HFFc6 (cell line): Measurements from ENCODE around the gene TMEM170B. TPM values are rescaled to one million over a fixed set of nuclear protein-coding genes. Genes with fewer than 3 reads are reported as not detected.

ENCODE experiments used
- DNase-seq: peaks from one replicate; pipeline ENCODE4 v3.0.0-alpha.2; 2018
- H3K27ac Mint-ChIP-seq: 2 replicates; pipeline ENCODE4 v1.8.0; 2020; ENCODE audit warnings: mild to moderate bottlenecking, mixed read lengths
- H3K27me3 Mint-ChIP-seq: 2 replicates; pipeline ENCODE4 v1.8.0; 2021; ENCODE audit warnings: mild to moderate bottlenecking, moderate library complexity, mixed read lengths; ENCODE audit not compliant: insufficient read depth
- H3K36me3 Mint-ChIP-seq: 2 replicates; pipeline ENCODE4 v1.8.0; 2021; ENCODE audit warnings: low read depth, mixed read lengths
- H3K4me1 Mint-ChIP-seq: 2 replicates; pipeline ENCODE4 v1.8.0; 2020; ENCODE audit warnings: low read depth, mixed read lengths
- H3K4me3 Mint-ChIP-seq: 2 replicates; pipeline ENCODE4 v1.8.0; 2020; ENCODE audit warnings: mild to moderate bottlenecking, moderate library complexity, mixed read lengths
- H3K9me3 Mint-ChIP-seq: 2 replicates; pipeline ENCODE4 v1.8.0; 2020; ENCODE audit warnings: mild to moderate bottlenecking, mixed read lengths
- CTCF ChIP-seq: fragments of 200-600 bp; sonication (generic); IDR thresholded peaks from 2 replicates; pipeline ENCODE4 v1.5.0; 2021; ENCODE audit warnings: antibody characterized with exemption, mild to moderate bottlenecking
- total RNA-seq, 6 experiments: library from RNA; stranded (reverse); fragmentation: NEBNext Ultra II Directional; extraction: Animal tissue kit (Norgen Biotek cat#: 25700); gene quantifications; 2 replicates in 1 of 6; 3 replicates in 5 of 6; pipeline ENCODE4 v1.2.3, GENCODE V29; 2021

Gene TMEM170B
- total RNA-seq, 6 experiments from 2014 or later, result 0.14 to 0.21 (median 0.19) TPM

GRCh38 chr6:11613336-11613735, 75.8 kb downstream of the TMEM170B start:
- DNase-seq, result no peak
- peak overlapping the region; percentile 100 for H3K27ac Mint-ChIP-seq
- no peak overlapping the region for H3K4me3 Mint-ChIP-seq
- peaks cover 78% of the 10 kb centered on the region for H3K4me1 Mint-ChIP-seq
- no peak for TF ChIP-seq CTCF
- H3K27me3 Mint-ChIP-seq, result no peaks in the 10 kb centered on the region
- no peaks in the 10 kb centered on the region for H3K9me3 Mint-ChIP-seq
- H3K36me3 Mint-ChIP-seq, result peaks cover 4% of the 10 kb centered on the region; the same call in 1 of the 2 replicates

GRCh38 chr6:11613858-11614257, 76.3 kb downstream of the TMEM170B start:
- H3K4me1 Mint-ChIP-seq, result peaks cover 77% of the 10 kb centered on the region
- DNase-seq, result peak; percentile 85
- no peaks in the 10 kb centered on the region for H3K9me3 Mint-ChIP-seq
- H3K4me3 Mint-ChIP-seq, result no peak overlapping the region
- H3K27ac Mint-ChIP-seq, result peak overlapping the region; percentile 100
- TF ChIP-seq CTCF, result no peak
- H3K27me3 Mint-ChIP-seq, result no peaks in the 10 kb centered on the region
- peaks cover 4% of the 10 kb centered on the region; the same call in 1 of the 2 replicates for H3K36me3 Mint-ChIP-seq

- H3K36me3 Mint-ChIP-seq, result peaks cover 4% of the 10 kb centered on the region; the same call in 1 of the 2 replicates
- no peak overlapping the region; the same call in 1 of the 2 replicates for H3K4me3 Mint-ChIP-seq
- H3K27ac Mint-ChIP-seq, result peak overlapping the region; percentile 100
- H3K9me3 Mint-ChIP-seq, result no peaks in the 10 kb centered on the region
- no peak for TF ChIP-seq CTCF
- H3K27me3 Mint-ChIP-seq, result no peaks in the 10 kb centered on the region
- H3K4me1 Mint-ChIP-seq, result peaks cover 68% of the 10 kb centered on the region
- no peak for DNase-seq
These were observed 77.1 kb downstream of the TMEM170B start for GRCh38 chr6:11614534-11615213.

GRCh38 chr6:11615214-11615602, 77.7 kb downstream of the TMEM170B start:
- peak; percentile 25 for DNase-seq
- peaks cover 63% of the 10 kb centered on the region for H3K4me1 Mint-ChIP-seq
- peaks cover 4% of the 10 kb centered on the region; the same call in 1 of the 2 replicates for H3K36me3 Mint-ChIP-seq
- TF ChIP-seq CTCF, result no peak
- peak overlapping the region; percentile 22; the same call in 1 of the 2 replicates for H3K4me3 Mint-ChIP-seq
- H3K9me3 Mint-ChIP-seq, result no peaks in the 10 kb centered on the region
- no peaks in the 10 kb centered on the region for H3K27me3 Mint-ChIP-seq
- H3K27ac Mint-ChIP-seq, result peak overlapping the region; percentile 100

GRCh38 chr6:11616200-11616611, 78.7 kb downstream of the TMEM170B start:
- H3K9me3 Mint-ChIP-seq, result no peaks in the 10 kb centered on the region
- H3K4me1 Mint-ChIP-seq, result peaks cover 56% of the 10 kb centered on the region
- no peak for TF ChIP-seq CTCF
- no peaks in the 10 kb centered on the region for H3K27me3 Mint-ChIP-seq
- H3K4me3 Mint-ChIP-seq, result peak overlapping the region; percentile 80
- peak; percentile 94 for DNase-seq
- peaks cover 4% of the 10 kb centered on the region; the same call in 1 of the 2 replicates for H3K36me3 Mint-ChIP-seq
- H3K27ac Mint-ChIP-seq, result peak overlapping the region; percentile 100
